Caco-2 (cell line): Measurements from ENCODE around the gene BABAM2. TPM values are rescaled to one million over a fixed set of nuclear protein-coding genes. Genes with fewer than 3 reads are reported as not detected.

Source experiments
- BruUV-seq: library from RNA; stranded (reverse); fragments of 400-500 nt; replicated peaks from 2 replicates; lab custom pipeline; 2021; lab: Mats Ljungman, UMichigan
- CTCF ChIA-PET: fragments of 300-600 bp; sonication (Branson Sonifier 250); formaldehyde crosslinking; loops from one replicate; lab custom pipeline; 2022; ENCODE audit warnings: antibody characterized with exemption; lab: Charles Lee
- POLR2A ChIA-PET: fragments of 300-600 bp; sonication (Branson Sonifier 250); formaldehyde crosslinking; loops from one replicate; lab custom pipeline; 2022; ENCODE audit warnings: antibody characterized with exemption; lab: Charles Lee
- DNase-seq, 2 experiments: peaks; one replicate each; pipeline versions ENCODE4 v3.0.0 to v3.0.0-alpha.2; 2020 to 2022
- H3K27me3 ChIP-seq: replicated peaks from 2 replicates; pipeline ENCODE4 v1.6.0; 2011; ENCODE audit warnings: low read length; ENCODE audit not compliant: control insufficient read depth, insufficient read depth
- H3K36me3 ChIP-seq: 2 replicates; pipeline ENCODE4 v1.5.1; 2011; ENCODE audit warnings: low read length; ENCODE audit not compliant: control insufficient read depth, insufficient read depth
- H3K4me1 ChIP-seq: fragments of 250-450 bp; sonication (Bioruptor Pico); 2 replicates; pipeline ENCODE4 v1.5.1; 2020; ENCODE audit warnings: mild to moderate bottlenecking
- H3K4me3 ChIP-seq: 2 replicates; pipeline ENCODE4 v1.5.1; 2011; ENCODE audit warnings: low read depth, mild to moderate bottlenecking, control low read depth, low read length
- H3K9me3 ChIP-seq: fragments of 250-450 bp; sonication (Bioruptor Pico); 2 replicates; pipeline ENCODE4 v1.5.1; 2020; ENCODE audit warnings: mild to moderate bottlenecking, moderate library complexity
- H3K27ac Mint-ChIP-seq: one replicate; pipeline ENCODE4 v1.8.0; 2022; ENCODE audit warnings: mixed read lengths; ENCODE audit not compliant: unreplicated experiment
- H3K27me3 Mint-ChIP-seq: one replicate; pipeline ENCODE4 v1.8.0; 2022; ENCODE audit warnings: mixed read lengths; ENCODE audit not compliant: insufficient read depth, unreplicated experiment
- H3K36me3 Mint-ChIP-seq: one replicate; pipeline ENCODE4 v1.8.0; 2022; ENCODE audit warnings: mild to moderate bottlenecking, mixed read lengths; ENCODE audit not compliant: insufficient read depth, unreplicated experiment
- H3K4me1 Mint-ChIP-seq: one replicate; pipeline ENCODE4 v1.8.0; 2022; ENCODE audit warnings: low read depth, mixed read lengths; ENCODE audit not compliant: unreplicated experiment
- H3K4me3 Mint-ChIP-seq: one replicate; pipeline ENCODE4 v1.8.0; 2022; ENCODE audit warnings: mild to moderate bottlenecking, moderate library complexity, mixed read lengths; ENCODE audit not compliant: unreplicated experiment
- H3K9me3 Mint-ChIP-seq: one replicate; pipeline ENCODE4 v1.8.0; 2022; ENCODE audit warnings: mixed read lengths; ENCODE audit not compliant: unreplicated experiment
- intact Hi-C: fragments of 100-400 bp; cut with micrococcal nuclease; formaldehyde crosslinking; loops from one replicate; pipeline ENCODE4 v1.10.0; 2022; ENCODE audit not compliant: unreplicated experiment
- total RNA-seq: library from RNA; stranded (reverse); gene quantifications from 2 replicates; pipeline ENCODE4 v1.2.3, GENCODE V29; 2022
- TF ChIP-seq, protein P1 (sequence below), 2 experiments: fragments of 200-600 bp in 1 of 2; IDR thresholded peaks; 1 replicate in 1 of 2; 2 replicates in 1 of 2; pipeline versions ENCODE4 v1.5.1 to v1.8.0; 2011 to 2022; ENCODE audit warnings: antibody characterized with exemption in 1 of 2, control low read depth in 1 of 2, inconsistent platforms in 1 of 2, low read depth in 1 of 2, low read length in 1 of 2, mild to moderate bottlenecking in 1 of 2, moderate library complexity in 1 of 2; ENCODE audit not compliant: insufficient read depth in 1 of 2, severe bottlenecking in 1 of 2, unreplicated experiment in 1 of 2

The BABAM2 gene
- total RNA-seq, 1 experiment from 2014 or later = 57.3 TPM

DNA sequence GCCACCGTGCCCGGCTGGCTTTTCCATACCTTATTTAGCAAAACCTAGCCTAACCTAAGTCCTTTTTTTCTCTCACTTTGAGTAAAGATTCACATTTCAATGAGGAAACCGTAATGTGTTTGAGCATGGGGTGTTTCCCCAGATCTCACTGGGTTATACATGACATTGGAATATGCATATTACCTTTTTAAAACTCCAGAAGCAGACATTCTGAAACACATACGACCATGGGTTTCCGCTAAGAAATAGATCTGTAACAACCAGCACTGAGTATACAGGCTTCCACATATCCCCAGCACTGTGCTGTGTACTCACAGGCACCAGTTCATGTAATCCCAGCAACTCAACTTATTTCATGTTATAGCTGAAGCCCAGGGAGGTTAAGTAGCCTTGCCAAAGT, 461.1 kb downstream of the BABAM2 start:
- CTCF ChIA-PET = no interaction called here
- H3K4me3 ChIP-seq = no peak overlapping the region

DNA sequence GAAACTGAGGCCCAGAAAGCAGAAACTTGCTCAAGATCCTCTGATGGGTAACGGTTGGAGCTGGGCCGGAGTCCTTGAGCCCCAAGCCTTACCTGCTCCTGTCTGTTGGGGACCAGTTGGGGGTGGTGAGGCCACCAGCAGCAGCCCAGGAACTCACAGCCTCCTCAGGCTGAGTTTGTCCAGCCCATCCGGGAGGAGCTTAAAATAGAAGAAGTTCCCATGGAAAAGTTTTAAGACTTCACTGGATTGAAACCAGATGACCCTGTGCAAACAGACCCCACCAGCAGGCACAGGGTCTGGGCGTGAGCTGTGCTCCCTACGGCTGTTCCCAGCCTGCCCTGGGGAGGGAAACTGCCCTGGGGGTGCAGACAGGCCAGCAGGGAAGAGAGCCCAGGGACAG, 461.6 kb downstream of the BABAM2 start:
- TF ChIP-seq, protein P1, sequence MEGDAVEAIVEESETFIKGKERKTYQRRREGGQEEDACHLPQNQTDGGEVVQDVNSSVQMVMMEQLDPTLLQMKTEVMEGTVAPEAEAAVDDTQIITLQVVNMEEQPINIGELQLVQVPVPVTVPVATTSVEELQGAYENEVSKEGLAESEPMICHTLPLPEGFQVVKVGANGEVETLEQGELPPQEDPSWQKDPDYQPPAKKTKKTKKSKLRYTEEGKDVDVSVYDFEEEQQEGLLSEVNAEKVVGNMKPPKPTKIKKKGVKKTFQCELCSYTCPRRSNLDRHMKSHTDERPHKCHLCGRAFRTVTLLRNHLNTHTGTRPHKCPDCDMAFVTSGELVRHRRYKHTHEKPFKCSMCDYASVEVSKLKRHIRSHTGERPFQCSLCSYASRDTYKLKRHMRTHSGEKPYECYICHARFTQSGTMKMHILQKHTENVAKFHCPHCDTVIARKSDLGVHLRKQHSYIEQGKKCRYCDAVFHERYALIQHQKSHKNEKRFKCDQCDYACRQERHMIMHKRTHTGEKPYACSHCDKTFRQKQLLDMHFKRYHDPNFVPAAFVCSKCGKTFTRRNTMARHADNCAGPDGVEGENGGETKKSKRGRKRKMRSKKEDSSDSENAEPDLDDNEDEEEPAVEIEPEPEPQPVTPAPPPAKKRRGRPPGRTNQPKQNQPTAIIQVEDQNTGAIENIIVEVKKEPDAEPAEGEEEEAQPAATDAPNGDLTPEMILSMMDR (IDR thresholded peaks at IDR 0.05; ENCODE audit: insufficient read depth in 1 of 2, low read depth in 1 of 2, low read length in 1 of 2, severe bottlenecking in 1 of 2, unreplicated experiment in 1 of 2) = no peak
- Histone ChIP-seq H3K4me1 (no peaks in the 10 kb centered on the region), H3K27me3 (no peaks in the 10 kb centered on the region), H3K4me3 (no peak overlapping the region), H3K9me3 (no peaks in the 10 kb centered on the region), H3K36me3 (no peaks in the 10 kb centered on the region)
- Mint-ChIP-seq H3K27me3 (no peaks in the 10 kb centered on the region), H3K9me3 (no peaks in the 10 kb centered on the region), H3K27ac (peak overlapping the region; percentile 40), H3K4me1 (no peaks in the 10 kb centered on the region), H3K36me3 (no peaks in the 10 kb centered on the region), H3K4me3 (no peak overlapping the region)
- no peak for DNase-seq
- POLR2A ChIA-PET = no interaction called here
- CTCF ChIA-PET = no interaction called here
- intact Hi-C loops = no loop called here
- no TSS peak for BruUV-seq

More for the DNA sequence above, 461.1 kb downstream of the BABAM2 start:
- TF ChIP-seq, protein P1 (IDR thresholded peaks at IDR 0.05; ENCODE audit: insufficient read depth in 1 of 2, low read depth in 1 of 2, low read length in 1 of 2, severe bottlenecking in 1 of 2, unreplicated experiment in 1 of 2) = no peak
- Mint-ChIP-seq H3K4me1 (no peaks in the 10 kb centered on the region), H3K36me3 (no peaks in the 10 kb centered on the region), H3K4me3 (no peak overlapping the region), H3K27ac (no peak overlapping the region), H3K9me3 (no peaks in the 10 kb centered on the region), H3K27me3 (no peaks in the 10 kb centered on the region)
- no peaks in the 10 kb centered on the region for H3K36me3 ChIP-seq
- no peaks in the 10 kb centered on the region for H3K4me1 ChIP-seq
- no peaks in the 10 kb centered on the region for H3K9me3 ChIP-seq
- no peak for DNase-seq
- no peaks in the 10 kb centered on the region for H3K27me3 ChIP-seq
- intact Hi-C loops = no loop called here
- POLR2A ChIA-PET = no interaction called here
- no TSS peak for BruUV-seq

DNA sequence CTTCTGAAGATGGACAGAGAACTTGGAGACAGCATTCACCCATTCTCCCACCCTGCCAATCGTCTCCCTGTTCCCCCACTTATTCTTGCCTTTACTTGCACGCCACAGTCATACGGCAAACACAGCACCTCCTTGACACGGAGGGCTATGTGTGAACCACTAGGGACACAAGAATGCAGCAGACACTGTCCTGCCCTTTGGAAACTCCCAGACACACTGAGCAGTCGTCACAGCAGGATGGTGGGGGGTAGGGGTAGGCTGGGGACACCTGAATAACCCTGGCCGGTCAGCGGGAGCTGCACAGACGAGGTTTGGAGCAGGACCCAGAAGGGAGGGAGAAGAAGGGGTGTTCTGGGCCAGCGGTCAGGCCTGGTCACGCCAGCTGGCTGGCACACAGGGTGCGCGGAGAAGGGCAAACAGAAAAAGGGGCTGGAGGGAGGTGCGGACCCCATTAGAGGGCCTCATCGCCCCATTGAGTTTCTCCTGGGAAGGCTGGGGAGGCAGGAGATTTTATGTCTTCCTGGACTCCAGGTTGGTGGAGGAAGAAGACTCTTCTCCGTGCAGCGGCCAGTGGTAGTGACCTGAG, 462.2 kb downstream of the BABAM2 start:
- Mint-ChIP-seq H3K27me3 (no peaks in the 10 kb centered on the region), H3K4me1 (no peaks in the 10 kb centered on the region), H3K4me3 (no peak overlapping the region), H3K27ac (peak overlapping the region; percentile 40), H3K36me3 (no peaks in the 10 kb centered on the region), H3K9me3 (no peaks in the 10 kb centered on the region)
- Histone ChIP-seq H3K36me3 (no peaks in the 10 kb centered on the region), H3K27me3 (no peaks in the 10 kb centered on the region), H3K4me1 (no peaks in the 10 kb centered on the region), H3K9me3 (no peaks in the 10 kb centered on the region), H3K4me3 (no peak overlapping the region)
- no TSS peak for BruUV-seq
- POLR2A ChIA-PET = no interaction called here
- intact Hi-C loops = no loop called here
- CTCF ChIA-PET = no interaction called here
- TF ChIP-seq, protein P1 (IDR thresholded peaks at IDR 0.05; ENCODE audit: insufficient read depth in 1 of 2, low read depth in 1 of 2, low read length in 1 of 2, severe bottlenecking in 1 of 2, unreplicated experiment in 1 of 2) = no peak
- no peak for DNase-seq
